Measurements from ENCODE around the gene IL1R2. TPM values are rescaled to one million over a fixed set of nuclear protein-coding genes. Genes with fewer than 3 reads are reported as not detected.
"Not testable (repeated sequence)": the region's sequence is repeated elsewhere in the genome, so short reads cannot be mapped to it uniquely, and the experiment has no call there.

Gene IL1R2
- total RNA-seq, 4 donors from 2014 or later, result 12.2 to 207 (median 32.1) TPM

DNA sequence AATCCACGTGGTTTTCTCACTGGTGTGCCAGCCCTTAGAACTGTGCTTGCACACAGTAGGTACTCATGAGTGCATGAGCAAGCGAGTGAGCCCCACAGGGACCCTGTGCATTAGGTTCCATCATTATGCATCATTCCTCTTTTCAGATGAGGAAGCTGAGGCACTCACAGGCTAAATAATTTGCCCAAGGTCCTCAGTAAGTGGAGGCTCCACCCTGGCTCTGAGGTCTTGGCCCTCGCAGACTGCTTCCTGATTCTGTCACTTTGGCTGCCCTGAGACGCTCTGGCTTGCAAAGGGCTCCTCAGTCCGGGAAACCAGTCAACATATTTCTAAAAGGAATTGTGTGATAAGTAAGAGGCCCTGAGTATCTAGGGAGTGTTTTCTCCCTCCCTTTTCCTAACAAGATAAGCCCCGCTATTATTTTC, 71.7 kb downstream of the IL1R2 start:
- TF ChIP-seq, protein P1, sequence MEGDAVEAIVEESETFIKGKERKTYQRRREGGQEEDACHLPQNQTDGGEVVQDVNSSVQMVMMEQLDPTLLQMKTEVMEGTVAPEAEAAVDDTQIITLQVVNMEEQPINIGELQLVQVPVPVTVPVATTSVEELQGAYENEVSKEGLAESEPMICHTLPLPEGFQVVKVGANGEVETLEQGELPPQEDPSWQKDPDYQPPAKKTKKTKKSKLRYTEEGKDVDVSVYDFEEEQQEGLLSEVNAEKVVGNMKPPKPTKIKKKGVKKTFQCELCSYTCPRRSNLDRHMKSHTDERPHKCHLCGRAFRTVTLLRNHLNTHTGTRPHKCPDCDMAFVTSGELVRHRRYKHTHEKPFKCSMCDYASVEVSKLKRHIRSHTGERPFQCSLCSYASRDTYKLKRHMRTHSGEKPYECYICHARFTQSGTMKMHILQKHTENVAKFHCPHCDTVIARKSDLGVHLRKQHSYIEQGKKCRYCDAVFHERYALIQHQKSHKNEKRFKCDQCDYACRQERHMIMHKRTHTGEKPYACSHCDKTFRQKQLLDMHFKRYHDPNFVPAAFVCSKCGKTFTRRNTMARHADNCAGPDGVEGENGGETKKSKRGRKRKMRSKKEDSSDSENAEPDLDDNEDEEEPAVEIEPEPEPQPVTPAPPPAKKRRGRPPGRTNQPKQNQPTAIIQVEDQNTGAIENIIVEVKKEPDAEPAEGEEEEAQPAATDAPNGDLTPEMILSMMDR (IDR thresholded peaks at IDR 0.05), result no peak
- ATAC-seq (ENCODE audit: low FRiP score) (peak; percentile 64), DNase-seq (ENCODE audit: low spot score) (no peak)

DNA sequence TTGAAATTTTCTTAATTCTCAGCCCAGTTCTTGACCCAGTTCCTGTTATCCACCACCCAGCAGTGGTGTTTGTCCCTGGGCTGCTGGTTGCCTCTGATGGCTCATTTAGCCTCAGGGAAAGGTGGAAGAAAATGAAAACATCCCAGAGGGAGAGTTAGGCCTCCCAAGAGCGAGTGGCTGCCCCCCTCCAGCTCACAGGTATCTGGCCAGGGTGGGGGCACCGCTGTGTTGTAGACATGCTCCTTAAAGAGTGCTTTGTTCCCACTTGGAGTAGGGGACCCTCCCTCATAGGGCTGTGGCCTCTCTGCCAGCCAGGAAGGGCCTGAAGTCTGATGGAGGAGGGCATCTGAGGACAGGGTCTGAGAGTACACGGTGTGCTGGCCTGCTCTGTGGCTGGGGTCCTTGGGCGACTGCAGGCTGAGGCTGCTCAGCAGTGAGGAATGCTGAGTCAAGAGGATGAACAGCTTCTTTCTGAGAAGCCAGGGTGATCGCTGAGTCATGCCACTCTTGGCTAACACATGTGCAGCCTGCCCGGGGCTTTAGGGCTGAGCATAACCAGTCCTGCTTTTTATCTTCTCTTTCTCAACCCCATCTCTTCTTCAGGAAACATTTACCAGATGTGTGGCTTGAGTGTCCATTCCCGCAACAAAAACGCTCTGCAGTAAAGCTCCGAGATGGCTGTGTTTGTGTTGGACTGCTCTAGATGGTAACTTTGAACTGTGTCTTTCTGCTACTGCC, 72.3 kb downstream of the IL1R2 start:
- ATAC-seq (ENCODE audit: low FRiP score) (peak; percentile 88), DNase-seq (ENCODE audit: low spot score) (peak; percentile 79)
- TF ChIP-seq, protein P1 (IDR thresholded peaks at IDR 0.05), result no peak

DNA sequence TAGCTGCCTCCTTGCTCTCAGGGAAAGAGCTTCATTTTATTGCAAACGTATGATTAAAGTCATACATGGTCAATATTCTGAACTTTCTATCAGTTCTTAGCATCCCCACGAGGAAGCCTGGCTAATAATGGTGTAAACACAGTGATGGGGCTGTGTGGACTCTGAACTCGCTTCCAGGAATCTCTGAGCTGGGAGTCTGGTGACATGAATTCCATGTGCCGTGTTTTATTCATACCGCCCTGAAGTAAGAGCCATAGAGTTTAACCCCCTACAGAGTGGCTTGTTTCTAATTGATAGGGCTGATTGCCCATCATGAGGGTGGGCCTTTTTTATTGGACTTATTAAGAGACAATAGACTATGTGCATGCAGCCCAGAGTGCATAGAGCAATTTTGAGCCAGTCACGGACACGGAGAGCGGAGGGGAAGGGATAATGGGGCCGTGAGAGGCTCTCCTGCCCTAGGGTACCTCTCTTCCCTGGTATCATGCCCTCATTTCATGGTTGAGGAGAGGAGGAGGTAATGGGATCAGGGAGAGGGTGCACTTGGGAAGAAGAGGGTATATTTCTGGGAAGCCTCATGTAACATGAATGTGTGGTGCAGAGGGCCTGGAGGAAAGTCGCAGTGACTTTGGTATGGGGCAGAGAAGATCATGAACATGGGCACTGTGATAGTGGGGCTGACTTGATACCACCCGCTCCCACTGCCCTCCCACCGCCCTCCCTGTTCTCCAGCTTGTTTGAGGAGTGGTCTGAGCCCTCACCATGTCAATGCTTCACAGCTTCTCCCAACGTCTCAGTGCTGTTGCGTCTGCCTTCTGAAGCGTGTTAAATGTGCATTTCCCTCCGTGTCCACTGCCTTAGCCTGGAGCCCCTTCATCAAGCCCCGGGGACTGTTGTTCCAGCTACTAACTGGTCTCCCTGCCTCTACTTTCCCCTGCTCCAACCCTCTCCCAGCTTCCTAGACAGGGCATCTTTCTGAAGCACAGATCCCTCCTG, 73.2 kb downstream of the IL1R2 start:
- TF ChIP-seq, protein P1 (IDR thresholded peaks at IDR 0.05), result no peak
- DNase-seq (ENCODE audit: low spot score) (no peak), ATAC-seq (ENCODE audit: low FRiP score) (no peak)

DNA sequence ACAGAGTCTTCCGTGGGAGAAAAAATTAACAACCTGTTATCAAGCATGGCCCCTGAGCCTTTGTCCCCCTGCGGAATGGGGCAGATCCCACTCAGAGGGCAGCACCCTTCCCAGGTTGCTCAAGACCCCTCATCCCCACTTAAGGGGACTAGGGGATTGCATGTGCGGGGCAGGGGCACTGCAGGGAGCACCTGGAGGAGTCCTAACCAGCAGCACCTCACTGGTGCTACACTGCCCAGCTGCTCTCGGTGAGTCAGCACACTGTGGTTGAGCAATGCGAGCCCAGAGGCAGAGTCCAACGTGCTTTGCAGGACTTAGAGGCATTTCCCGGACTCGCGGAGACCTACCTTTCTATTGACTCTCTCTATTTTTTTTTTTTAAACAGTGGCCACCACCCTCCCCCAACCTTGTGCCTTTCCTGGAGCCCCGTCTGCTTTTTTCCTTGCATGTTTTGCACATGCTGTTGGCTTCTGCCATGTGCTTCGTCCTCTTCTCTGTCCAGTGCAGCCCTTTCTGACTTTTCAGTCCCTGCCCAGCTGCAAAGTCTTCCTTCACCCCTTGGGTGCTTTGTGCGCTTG, 74.0 kb downstream of the IL1R2 start:
- TF ChIP-seq, protein P1 (IDR thresholded peaks at IDR 0.05), result no peak
- DNase-seq (ENCODE audit: low spot score) (no peak), ATAC-seq (ENCODE audit: low FRiP score) (no peak)

DNA sequence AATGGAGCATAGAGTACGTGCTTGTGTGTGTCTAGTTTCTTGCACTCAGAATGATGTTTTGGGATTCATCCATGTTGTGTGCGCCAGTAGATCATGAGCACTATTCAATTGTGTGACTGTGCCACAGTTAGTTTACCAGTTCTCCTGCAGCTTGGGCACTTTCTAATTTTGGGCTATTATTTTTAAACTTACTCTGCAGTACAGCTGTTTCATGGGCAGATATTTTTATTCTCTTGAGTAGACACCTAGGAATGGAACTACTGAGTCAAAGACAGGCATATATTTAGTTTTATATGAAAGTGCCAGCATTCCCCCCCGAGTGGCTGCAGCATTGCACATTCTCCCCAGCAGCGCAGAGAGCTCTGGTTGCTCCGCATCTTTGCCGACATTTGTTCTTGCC, 74.8 kb downstream of the IL1R2 start:
- DNase-seq (ENCODE audit: low spot score), result no peak
- no peak for ATAC-seq (ENCODE audit: low FRiP score)

DNA sequence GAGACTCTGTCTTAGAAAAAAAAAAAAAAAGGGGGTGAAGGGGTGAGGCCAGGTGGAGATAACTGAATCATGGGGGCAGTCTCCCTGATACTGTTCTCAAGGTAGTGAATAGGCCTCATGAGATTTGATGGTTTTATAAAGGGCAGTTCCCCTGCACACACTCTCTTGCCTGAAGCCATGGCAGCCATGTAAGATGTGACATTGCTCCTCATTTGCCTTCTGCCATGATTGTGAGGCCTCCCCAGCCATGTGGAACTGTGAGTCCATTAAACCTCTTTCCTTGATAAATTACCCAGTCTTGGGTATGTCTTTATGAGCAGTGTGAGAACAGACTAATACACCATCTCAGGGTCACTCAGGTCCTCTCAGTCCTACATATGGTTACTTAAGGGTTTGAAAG, 76.4 kb downstream of the IL1R2 start:
- DNase-seq (ENCODE audit: low spot score), result not testable (repeated sequence)

More for the DNA sequence above, 74.8 kb downstream of the IL1R2 start:
- TF ChIP-seq, protein P1 (IDR thresholded peaks at IDR 0.05), result no peak

More for the DNA sequence above, 76.4 kb downstream of the IL1R2 start:
- ATAC-seq (ENCODE audit: low FRiP score), result not testable (repeated sequence)

All from omental fat pad (tissue), 4 donors.